ENCODE data around the gene GLT6D1.

DNA sequence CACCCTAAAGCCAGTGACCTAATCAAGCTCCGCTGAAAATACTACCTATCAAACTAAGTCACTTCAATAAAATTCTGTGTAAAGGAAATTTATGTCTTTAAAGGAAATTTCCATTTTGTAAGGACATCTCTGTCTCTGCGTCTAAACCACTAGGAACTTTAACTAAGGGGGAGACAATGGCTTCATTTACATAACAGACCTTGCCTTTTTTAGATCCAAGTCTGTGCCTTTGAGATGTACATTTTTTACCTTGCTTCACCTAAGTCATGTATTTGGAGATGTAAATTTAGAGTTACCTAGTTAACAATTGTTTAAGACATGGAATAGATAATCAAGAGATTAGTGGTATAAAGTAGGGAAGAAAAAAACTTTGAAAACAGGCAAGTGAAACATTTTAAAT lies 10.2 kb upstream of the GLT6D1 start:
- TF ChIP-seq POLR2A (IDR thresholded peaks at IDR 0.05), result no peak
- TF ChIP-seq, protein P1, sequence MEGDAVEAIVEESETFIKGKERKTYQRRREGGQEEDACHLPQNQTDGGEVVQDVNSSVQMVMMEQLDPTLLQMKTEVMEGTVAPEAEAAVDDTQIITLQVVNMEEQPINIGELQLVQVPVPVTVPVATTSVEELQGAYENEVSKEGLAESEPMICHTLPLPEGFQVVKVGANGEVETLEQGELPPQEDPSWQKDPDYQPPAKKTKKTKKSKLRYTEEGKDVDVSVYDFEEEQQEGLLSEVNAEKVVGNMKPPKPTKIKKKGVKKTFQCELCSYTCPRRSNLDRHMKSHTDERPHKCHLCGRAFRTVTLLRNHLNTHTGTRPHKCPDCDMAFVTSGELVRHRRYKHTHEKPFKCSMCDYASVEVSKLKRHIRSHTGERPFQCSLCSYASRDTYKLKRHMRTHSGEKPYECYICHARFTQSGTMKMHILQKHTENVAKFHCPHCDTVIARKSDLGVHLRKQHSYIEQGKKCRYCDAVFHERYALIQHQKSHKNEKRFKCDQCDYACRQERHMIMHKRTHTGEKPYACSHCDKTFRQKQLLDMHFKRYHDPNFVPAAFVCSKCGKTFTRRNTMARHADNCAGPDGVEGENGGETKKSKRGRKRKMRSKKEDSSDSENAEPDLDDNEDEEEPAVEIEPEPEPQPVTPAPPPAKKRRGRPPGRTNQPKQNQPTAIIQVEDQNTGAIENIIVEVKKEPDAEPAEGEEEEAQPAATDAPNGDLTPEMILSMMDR (IDR thresholded peaks at IDR 0.05), result no peak

All from testis (tissue), 2 donors.